ENCODE data around the gene ADAMTS9.

Gene ADAMTS9

GRCh38 chr3:64687781-64688604, at the start of gene ADAMTS9:
Gene ADAMTS9 (minus strand): TSS chr3:64688000. CDS start chr3:64687657, 343 bp downstream.
- no peak for DNase-seq

- DNase-seq: no peak
These were observed 44.8 kb upstream of the ADAMTS9 start for GRCh38 chr3:64732576-64732975.

GRCh38 chr3:64730681-64731080, 42.9 kb upstream of the ADAMTS9 start:
- DNase-seq: no peak

GRCh38 chr3:64728994-64729393, 41.2 kb upstream of the ADAMTS9 start:
- DNase-seq: no peak

- no peak for DNase-seq
These were observed 40.6 kb upstream of the ADAMTS9 start for GRCh38 chr3:64728428-64728827.

- no peak for DNase-seq
These were observed 38.8 kb upstream of the ADAMTS9 start for GRCh38 chr3:64726414-64727090.

- no peak for DNase-seq
These were observed 31.2 kb upstream of the ADAMTS9 start for GRCh38 chr3:64718976-64719375.

- DNase-seq: no peak
These were observed 30.2 kb upstream of the ADAMTS9 start for GRCh38 chr3:64717872-64718613.

GRCh38 chr3:64717411-64717810, 29.6 kb upstream of the ADAMTS9 start:
- DNase-seq: no peak

- no peak for DNase-seq
These were observed 28.4 kb upstream of the ADAMTS9 start for GRCh38 chr3:64716110-64716710.

GRCh38 chr3:64715211-64715982, 27.6 kb upstream of the ADAMTS9 start:
- DNase-seq: no peak

- DNase-seq: no peak
These were observed 20.7 kb upstream of the ADAMTS9 start for GRCh38 chr3:64708456-64708855.

GRCh38 chr3:64705946-64706345, 18.1 kb upstream of the ADAMTS9 start:
- DNase-seq: no peak

- no peak for DNase-seq
These were observed 9.1 kb upstream of the ADAMTS9 start for GRCh38 chr3:64696896-64697295.

GRCh38 chr3:64694114-64694513, 6.3 kb upstream of the ADAMTS9 start:
- DNase-seq: no peak

GRCh38 chr3:64693031-64693430, 5.2 kb upstream of the ADAMTS9 start:
- no peak for DNase-seq

- DNase-seq: no peak
These were observed 3.3 kb upstream of the ADAMTS9 start for GRCh38 chr3:64691051-64691450.

- no peak for DNase-seq
These were observed 567 bp downstream of the ADAMTS9 start for GRCh38 chr3:64687086-64687780.

GRCh38 chr3:64686446-64686908, 1.3 kb downstream of the ADAMTS9 start:
- DNase-seq: no peak

GRCh38 chr3:64685800-64686445, 1.9 kb downstream of the ADAMTS9 start:
- no peak for DNase-seq

GRCh38 chr3:64685331-64685799, 2.4 kb downstream of the ADAMTS9 start:
- DNase-seq: no peak

Data from stimulated activated CD4-positive, alpha-beta T cell treated with anti-CD3 and anti-CD28 coated beads, Interleukin-4, amount 100 ng/mL, for 4 hours (primary cell).